GM21528 (cell line): ENCODE measurements around the gene KIF6.

ENCODE experiments used
- ATAC-seq: cut with Tn5 transposase; IDR thresholded peaks from one replicate; pipeline ENCODE4 v1.9.1; 2021; ENCODE audit warnings: mild to moderate bottlenecking, moderate library complexity; ENCODE audit not compliant: unreplicated experiment, low FRiP score

KIF6 gene

DNA sequence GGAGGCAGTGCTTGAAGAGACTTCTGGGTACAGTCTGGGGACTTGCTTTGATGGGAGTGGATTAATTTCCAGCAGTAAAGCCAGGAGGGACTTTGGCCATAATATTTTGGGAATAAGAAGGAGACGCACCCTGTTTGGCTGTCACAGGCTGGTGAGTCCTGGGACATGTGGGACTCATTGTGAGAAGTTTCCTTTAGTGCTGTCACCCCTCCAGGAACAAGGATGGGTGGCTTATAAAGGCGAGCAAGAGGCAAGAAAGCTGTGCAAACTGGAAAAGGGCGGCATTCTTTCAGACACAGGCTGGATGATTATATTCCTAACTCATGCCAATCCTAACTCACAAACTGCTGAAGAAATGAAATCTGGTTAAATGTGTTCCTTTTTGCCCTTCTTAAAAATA is 325.2 kb downstream of the KIF6 start:
- ATAC-seq, result no peak

DNA sequence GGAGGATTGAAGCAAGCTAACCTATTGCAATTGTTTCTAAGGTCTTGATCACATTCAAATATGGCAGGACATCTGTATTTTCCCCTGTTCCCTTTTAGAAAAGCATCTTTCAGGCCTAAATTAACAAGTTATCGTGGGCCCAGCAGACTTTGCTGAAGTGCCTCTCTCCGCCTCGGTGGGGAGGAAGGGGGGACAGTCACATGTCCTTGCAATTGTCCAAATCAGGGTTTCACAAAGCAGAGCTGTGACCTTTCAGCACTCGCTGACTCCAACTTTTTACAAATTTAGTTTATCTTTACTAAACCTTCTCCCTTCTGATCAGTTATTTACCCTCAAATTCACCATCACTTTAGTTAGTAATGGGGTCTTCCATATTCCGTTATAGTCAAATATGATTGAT is 328.4 kb downstream of the KIF6 start:
- ATAC-seq, result no peak

DNA sequence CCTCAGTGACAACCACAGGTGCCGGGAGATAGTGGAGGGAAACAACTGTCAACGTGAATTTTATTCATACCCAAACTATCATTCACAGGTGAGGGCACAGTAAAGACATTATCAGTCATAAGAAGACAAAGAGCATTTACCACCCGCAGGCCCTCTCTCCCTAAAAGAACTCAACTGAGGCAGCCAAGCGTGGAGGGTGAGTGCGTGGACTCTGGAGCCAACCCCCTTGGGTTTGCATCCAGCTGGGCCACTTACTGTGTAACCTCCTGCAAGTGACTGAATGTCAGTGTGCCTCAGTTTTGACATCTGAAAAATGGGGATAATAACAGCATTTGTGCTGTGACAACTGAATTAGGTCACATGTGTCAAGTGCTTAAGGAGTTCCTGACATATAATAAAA is 332.1 kb downstream of the KIF6 start:
- no peak for ATAC-seq

DNA sequence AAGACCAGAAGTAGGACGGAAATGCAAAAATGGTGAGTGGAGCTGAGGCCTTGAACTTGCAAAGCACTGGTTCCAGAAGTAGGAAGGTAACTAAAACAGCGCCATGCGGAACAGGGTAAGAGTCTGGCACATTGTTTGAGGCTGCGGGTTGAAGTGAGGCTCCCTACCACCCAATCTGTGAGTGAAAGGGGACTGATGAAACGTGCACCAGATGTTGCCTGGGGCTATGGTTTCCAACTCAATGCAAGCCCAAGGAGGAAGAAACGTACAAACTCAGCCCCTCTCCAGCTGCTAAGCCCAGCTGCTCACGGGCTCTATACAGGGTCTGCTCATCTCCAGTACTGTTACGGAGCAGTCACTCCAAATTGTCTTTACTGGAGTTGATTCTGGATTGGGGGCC is 334.0 kb downstream of the KIF6 start:
- ATAC-seq, result no peak

DNA sequence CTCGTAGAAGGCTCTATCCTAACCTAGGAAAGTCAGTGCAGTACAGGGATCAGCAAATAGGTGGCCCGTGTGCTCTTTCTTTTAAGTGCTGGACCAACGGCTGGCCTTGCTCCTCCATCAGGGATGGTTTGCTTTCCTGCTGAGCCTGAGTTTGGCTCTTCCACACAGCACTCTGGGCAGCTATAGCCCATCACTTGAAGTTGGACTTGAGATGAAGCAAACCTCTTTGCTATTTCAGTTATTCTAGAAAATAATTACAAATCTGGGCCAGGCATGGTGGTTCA is 335.8 kb downstream of the KIF6 start:
- ATAC-seq, result no peak

DNA sequence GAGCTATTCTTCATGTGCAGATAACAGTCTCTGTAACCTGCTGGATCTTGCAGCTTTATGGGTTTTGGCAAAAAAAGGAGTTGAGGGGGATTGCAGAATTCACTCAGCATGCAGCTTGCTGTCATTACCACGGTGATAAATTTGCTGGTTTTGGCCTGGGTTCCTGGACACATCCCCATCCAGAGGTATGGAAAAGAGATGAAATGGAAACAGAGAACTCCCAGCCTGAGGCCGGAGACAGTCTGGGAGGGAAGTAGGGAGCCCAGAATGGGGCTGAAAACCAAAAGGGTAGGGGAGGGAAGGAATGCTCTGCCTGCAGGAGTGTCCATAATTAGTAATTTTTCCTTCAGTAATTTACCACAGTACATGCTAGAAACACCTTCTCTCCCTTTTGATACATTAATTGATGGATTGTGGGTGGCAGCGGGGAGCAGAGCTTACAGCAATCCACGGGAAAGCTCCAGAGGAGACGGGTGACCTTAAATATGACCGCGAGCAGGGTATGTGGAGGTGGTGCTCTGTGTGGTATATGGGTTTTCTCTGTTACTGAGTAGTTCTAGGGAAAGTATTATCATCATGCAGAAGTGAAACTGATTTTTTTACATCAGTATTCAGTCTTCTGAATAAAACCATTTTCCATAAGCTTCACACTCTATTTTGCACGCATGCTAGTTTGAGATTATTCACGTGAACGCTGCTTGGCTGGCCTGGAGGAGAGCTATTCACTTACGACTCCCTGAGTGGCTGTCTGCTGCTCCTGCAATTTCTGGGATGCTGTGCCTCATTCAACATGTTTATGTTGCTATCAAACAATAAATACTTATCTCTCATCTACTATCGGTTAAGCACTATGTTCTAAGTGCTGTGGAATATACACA is 336.4 kb downstream of the KIF6 start:
- ATAC-seq, result peak; percentile 66

DNA sequence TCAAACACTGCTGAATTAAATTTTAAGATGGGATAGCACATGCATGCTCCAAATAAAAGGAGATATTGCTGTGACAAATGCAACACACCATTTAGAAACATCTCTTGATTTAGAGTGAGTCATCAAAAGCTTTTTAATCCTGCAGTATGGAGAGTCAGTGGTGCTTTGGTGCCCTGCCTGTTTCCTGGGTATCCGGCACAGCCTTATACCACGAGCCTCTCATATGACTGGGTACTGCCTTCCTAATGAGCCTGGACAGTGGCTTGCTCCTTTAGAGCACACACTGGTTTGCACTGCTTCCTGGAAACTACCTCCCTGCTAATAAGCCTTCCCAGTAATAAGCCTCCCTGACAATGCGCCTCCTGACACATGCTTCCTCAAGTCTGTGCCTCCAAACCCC is 337.4 kb downstream of the KIF6 start:
- no peak for ATAC-seq

DNA sequence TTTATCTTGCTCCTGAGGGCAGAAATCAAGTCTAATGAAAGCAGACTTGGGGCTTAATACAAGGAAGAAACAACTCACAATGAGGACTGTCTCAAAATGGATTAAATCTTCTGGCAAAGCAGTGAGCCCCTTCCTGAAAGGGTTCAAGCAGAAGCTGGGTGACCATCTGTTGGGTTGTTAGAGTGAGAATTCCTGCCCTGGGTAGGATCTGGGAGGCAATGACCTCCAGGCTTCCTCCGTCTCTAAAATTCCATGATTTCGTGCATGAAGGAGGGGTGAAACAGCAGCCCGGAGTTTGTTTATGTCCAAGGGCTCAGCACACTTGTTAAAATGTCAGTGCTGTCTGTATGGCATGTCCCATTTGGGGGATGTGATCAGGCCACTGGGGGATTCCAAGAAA is 338.7 kb downstream of the KIF6 start:
- no peak for ATAC-seq

DNA sequence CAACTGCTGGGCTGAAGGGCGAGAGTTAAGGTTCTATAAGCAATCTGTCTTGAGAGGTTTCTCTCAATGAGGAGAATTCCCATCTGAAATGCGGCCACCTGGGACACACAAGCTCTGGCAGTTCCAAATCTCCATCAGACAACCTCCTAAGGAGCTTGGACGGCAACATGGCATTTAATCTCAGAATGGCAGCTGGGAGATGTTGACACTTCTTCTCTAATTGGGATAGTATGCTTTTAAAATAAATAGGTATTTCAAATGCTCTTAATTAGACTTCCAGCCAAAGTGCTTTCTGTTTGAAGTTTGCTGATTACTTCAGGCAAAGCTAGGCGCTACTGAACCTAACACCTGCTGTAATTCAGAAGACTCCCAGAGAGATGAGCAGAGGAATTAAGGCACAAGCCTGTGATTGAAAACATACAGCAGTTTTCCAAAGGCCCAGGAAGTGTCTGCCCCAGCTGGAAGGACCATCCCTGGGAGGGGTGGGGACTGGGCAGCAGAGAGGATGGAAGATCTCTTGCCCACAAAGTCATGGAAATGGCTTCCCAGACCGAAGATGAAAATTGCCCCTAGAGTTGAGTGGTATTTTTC is 343.6 kb downstream of the KIF6 start:
- ATAC-seq, result no peak

DNA sequence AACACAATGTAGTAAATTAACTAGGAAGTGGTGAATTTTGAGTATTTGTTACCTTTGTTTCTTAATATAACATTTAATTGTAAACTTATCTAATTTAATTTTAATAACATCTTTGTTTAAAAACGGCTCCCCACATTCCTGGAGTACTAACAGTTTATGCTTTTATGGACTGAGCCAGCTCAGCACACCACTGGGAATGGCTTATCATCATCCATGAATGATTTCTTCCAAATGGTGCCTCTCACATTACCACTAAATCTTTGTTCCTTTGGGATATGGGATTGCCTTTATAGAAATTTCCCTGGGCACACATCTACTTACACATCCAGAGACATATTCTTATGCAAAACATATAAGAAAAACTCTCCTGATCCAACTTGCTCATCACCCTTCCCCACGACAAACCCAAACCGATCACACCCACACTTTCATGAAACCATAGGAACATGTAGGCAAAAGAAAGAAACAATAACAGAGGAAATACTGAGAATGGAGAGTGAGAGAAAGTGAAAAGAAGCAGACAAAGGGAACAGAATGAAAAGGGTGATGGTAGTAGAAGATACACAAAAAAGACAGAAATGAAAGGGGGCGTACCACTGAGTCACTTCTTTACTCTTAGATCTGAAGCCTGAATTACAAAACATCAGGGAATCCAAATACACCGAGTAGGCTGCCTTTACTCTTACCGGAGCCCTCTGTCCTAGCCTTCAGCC is 344.2 kb downstream of the KIF6 start:
- ATAC-seq, result no peak

DNA sequence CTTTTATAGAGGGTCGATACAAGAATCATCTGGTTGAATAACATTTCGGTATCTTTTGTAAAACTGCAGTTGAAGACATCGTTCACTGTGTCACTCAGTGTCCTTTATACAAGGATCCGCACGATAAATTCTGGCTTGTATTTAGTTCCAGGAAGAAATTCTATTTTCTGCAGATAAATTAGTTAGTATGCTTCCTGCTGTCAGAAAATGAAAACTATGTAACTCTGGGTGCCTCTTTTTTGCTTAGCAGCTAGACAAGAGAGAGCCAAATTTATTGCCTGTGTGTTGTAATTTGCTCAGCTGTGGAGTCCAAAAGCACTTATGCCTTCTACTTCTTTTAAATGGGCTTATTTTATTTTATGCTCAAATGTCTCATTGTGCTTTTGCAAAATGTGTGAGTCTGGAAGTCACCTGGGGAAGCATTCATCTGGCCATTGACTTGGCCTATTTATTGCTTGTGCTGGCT is 346.2 kb downstream of the KIF6 start:
- ATAC-seq, result no peak

DNA sequence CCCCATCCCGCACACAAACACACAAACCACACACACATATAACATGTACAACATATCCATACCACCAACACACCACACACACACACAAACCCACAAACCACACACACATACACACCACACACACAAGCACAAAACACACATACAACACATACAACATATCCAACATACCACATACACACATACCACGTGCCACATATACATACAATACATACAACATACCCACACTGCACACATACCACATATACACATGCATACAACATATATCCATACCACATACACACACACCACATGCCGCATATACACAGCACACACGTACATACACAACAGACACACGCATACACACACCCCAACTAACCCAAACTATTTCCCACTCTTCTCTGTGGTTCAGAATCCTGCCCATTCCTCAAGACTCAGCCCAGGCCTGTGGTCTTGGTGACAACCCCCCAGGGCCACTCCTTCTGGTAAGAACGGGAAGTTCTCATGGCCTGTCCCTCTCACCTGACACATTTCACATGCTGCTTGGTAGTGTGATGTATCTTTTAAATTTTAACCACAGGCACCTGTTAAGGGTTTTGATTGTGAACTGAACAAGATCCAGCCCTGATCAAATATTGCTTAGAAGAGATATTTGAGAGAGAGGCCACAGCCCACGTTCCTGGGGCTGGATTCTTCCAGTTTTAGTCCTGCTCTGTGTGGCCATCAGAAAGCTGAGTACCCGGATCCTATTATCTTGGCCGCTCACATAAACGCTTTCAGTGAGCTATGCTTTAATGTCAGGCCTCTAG is 346.8 kb downstream of the KIF6 start:
- ATAC-seq, result no peak

DNA sequence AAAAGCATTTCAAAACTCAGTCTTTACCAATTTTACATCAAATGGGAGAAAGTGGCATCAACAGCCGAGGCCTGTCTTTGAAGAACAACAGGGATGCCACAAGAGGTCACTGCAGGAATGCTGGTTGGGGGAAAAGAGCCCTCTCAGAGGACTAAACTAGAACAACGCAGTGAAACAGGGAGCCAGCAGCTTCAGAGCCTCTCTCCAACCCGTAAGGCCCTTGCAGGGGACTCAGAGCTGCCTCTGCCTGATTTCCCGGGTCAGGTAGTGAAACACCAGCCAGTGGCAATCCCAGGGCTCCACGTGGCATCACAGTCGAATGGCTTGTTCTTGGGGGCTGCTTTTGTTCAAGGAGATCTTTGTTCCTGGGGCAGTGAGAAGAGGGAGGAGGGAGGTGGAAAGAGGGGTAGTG is 347.7 kb downstream of the KIF6 start:
- no peak for ATAC-seq

DNA sequence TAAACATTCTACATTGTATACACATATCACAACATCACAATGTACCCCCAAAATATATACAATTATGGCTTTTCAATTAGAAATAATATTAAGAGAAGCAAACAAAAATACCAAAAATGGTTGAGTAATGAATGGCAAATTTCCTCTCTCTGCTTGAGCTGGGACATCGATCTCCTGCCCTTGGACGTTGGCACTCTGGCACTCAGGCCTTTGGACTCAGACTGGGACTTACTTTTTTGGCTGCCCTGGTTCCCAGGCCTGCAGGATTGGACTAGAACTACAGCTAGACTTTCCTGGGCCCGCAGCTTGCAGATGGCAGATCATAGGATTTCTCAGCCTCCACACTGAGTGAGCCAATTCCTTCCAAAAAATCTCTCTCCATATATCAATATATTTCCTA is 349.8 kb downstream of the KIF6 start:
- ATAC-seq, result no peak

DNA sequence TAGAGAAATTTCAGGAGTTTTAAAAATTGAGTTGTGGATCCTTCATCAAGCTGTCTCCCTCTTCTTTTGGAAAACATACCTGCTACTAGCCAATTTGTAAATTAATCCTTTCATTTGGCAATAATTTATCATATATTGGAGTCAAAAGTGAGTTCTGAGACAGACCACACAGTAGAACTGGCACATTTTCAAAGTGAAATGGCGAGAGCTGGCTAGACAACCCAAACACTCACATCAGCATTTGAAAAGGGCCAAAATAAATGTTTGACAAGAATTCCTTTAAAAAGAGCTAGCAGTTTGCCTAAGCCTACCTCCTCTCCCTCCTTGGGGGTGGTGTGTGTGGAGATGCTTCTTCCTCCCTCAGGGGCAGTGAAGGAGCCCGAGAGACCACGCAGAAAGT is 354.8 kb downstream of the KIF6 start:
- ATAC-seq, result no peak

DNA sequence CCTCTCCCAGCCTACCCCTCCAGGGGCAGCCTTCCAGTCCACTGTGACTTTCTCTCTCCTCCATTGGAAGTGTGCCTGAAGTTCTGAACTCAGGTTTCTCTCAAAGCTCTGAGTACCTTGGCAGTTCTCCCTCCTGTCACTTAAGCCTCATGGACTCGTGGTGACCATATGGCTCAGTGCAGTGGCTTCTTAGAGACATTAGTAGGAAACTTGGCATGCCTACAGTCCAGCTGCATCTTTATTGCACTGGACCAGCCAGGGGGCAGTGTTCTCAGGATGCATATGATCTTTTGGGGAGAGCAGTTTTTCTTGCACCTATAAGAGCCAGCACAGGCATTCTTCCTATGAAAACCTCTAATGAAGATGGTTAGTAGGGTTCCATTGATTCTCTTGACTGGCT is 355.2 kb downstream of the KIF6 start:
- no peak for ATAC-seq

DNA sequence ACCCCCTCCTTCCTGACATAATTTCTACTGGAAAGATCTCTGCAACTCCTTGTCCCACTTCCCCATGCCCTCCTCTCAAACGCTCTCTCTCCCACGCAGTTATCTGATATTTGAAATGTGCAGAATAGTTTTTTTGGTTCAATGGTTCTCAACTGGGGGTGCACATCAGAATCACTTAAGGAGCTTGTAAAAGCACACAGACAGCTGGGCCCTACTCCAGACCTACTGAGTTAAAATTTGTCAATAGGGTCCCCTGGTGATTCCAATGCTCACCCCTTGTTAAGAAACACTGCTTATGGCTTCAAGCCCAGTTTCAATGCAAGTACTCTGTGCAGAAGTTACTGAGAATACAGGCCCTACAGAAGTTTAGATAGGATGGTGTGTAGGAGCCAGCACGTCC is 357.5 kb downstream of the KIF6 start:
- no peak for ATAC-seq

DNA sequence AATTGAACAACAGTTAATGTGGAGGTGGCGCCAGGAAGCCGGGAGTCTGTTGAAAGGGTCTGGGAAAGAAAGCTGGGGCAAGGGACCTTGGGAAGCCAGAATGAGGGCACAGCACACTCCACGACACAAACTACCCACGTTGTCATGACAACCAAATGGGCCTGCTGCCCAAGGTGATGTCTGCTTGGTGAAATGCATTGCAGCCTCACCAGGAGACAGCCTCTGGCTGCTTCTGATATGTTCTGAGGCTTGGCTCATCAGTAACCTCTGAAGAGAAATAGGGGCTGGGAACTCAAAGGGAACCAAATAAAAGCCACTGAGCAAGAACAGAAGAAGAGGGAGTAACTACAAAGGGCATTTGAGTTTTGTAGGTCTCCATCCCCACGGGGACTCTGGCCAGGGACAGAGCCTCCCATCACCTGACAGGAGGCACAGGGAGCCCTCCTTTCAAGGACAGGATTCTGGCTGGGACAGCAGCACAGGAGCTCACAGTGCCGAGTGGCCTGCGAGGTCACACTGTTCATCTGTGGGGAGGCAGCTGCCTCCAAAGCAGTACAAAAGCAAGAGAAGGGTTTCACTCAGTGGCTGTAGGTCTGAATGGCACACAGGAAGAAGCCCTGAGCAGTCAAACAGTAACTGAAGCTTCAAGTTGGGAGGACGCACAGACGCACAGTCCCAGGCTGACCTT is 358.1 kb downstream of the KIF6 start:
- no peak for ATAC-seq

DNA sequence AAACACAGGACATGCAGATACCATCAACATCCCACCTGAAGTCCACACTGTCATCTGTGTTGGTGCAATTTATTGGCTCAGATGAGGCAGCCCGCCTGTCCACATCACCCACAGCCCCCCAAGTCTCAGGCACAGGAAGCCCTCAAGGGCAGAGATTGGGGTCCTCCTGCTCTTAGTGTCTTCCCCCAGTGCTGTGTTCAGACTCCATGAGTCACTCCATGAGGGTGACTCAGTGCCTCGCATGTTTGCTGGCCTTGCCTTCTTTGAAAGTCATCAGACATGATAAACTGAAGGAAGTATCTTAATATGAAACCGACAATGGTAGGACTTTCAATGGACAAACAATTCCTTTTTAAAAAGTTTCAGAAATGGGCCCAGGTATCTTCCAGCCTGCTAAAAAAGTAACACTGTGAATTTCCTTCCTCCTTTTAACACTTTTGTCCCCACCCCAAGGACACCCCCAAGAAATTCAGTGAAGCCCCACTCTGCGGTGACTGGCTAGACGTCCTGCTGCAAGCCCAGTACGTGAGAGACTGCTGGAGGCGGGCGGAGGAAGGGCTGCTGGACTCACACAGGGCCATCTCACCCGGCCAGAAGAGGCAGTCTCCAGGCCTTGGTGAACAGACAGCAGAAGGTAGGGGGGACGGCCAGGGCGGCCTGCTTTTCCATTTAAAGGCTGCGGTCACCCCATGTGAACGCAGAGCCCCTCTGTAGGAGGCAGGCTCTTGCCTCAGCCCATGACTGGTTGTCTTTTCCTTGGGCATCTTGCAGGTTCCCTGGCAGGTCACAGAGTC is 359.7 kb downstream of the KIF6 start:
- ATAC-seq, result no peak

DNA sequence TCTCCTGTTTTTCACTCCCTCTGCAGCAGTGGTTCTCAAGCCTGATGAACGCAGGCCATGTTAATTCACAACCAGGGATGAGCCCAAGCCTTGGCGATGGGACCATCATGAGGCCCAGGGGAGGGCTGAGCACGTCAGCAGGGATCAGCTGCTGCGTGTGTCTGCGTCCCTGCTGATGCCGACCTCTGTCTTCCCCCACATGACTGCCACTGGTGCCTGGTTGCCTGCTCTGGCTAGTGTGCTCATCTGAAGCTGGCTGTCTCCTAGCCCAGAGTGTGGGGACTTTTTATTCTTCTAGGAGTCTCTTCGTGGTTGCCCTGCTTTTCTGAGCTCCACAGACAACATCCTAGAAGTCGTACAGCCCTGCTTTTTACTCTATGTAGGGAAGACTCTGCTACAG is 361.9 kb downstream of the KIF6 start:
- no peak for ATAC-seq
